Colonic mucosa (tissue), 4 donors: ENCODE measurements around the gene AKT1S1. TPM values are rescaled to one million over a fixed set of nuclear protein-coding genes. Genes with fewer than 3 reads are reported as not detected.

Experiments used
- DNase-seq: peaks from one replicate; pipeline ENCODE4 v3.0.0-alpha.2; 2020
- H3K27ac ChIP-seq: fragments of 200-600 bp; one replicate; pipeline ENCODE4 v1.8.0; 2021
- H3K27me3 ChIP-seq: fragments of 200-600 bp; one replicate; pipeline ENCODE4 v1.8.0; 2021
- H3K36me3 ChIP-seq: fragments of 200-600 bp; one replicate; pipeline ENCODE4 v1.8.0; 2021
- H3K4me1 ChIP-seq: fragments of 200-600 bp; one replicate; pipeline ENCODE4 v1.8.0; 2021; ENCODE audit warnings: mild to moderate bottlenecking
- H3K4me3 ChIP-seq: fragments of 200-600 bp; one replicate; pipeline ENCODE4 v1.8.0; 2021
- H3K9ac ChIP-seq, 2 donors: one replicate each; pipeline ENCODE4 v1.7.0; 2013; ENCODE audit warnings: control low read depth in 2 of 2, low read depth in 2 of 2, low read length in 2 of 2
- H3K9me3 ChIP-seq: fragments of 200-600 bp; one replicate; pipeline ENCODE4 v1.8.0; 2021
- intact Hi-C: fragments of 100-400 bp; cut with DNase I; formaldehyde crosslinking; loops from one replicate; pipeline ENCODE4 v1.14.1; 2022
- total RNA-seq, 2 donors: library from RNA; stranded (reverse); fragmentation: NEBNext Ultra II Directional in 1 of 2; extraction: Animal tissue kit (Norgen Biotek cat#: 25700) in 1 of 2; gene quantifications; one replicate each; pipeline ENCODE4 v1.2.1, GENCODE V29; 2021
- TF ChIP-seq, protein P1 (sequence below): fragments of 200-600 bp; IDR thresholded peaks from one replicate; pipeline ENCODE4 v1.8.0; 2022; ENCODE audit warnings: antibody characterized with exemption, mild to moderate bottlenecking
- donor health status: healthy.
- donor health status: DM: no; HTN: no; CAD: no.
- donor health status: DM: no; HTN: no; CAD: no.

Gene AKT1S1
- total RNA-seq, 2 donors from 2014 or later: 32.7 to 74.9 TPM

DNA sequence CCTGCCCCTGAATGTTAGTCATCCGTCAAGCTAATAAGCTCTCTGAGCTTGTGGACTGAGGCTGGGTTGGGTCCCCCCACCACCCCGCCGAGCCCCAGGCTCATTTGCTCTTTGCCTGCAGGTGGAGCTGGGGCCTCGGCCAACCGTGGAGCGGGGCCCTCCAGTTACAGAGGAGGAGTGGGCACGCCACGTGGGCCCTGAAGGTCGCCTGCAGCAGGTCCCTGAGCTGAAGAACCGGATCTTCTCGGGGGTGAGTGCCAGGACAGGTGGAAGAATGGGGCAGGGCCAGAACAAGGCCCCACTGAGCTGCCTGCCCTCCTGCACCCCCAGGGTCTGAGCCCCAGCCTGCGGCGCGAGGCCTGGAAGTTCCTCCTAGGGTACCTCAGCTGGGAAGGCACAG is 5.5 kb upstream of the AKT1S1 start:
- no peaks in the 10 kb centered on the region for H3K27me3 ChIP-seq
- no peak overlapping the region for H3K27ac ChIP-seq
- H3K36me3 ChIP-seq: peaks cover 20% of the 10 kb centered on the region
- TF ChIP-seq, protein P1, sequence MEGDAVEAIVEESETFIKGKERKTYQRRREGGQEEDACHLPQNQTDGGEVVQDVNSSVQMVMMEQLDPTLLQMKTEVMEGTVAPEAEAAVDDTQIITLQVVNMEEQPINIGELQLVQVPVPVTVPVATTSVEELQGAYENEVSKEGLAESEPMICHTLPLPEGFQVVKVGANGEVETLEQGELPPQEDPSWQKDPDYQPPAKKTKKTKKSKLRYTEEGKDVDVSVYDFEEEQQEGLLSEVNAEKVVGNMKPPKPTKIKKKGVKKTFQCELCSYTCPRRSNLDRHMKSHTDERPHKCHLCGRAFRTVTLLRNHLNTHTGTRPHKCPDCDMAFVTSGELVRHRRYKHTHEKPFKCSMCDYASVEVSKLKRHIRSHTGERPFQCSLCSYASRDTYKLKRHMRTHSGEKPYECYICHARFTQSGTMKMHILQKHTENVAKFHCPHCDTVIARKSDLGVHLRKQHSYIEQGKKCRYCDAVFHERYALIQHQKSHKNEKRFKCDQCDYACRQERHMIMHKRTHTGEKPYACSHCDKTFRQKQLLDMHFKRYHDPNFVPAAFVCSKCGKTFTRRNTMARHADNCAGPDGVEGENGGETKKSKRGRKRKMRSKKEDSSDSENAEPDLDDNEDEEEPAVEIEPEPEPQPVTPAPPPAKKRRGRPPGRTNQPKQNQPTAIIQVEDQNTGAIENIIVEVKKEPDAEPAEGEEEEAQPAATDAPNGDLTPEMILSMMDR: no peak
- peaks cover 4% of the 10 kb centered on the region for H3K4me1 ChIP-seq
- no peak overlapping the region for H3K4me3 ChIP-seq
- no peak for DNase-seq
- H3K9me3 ChIP-seq: no peaks in the 10 kb centered on the region
- H3K9ac ChIP-seq: no peak overlapping the region
- intact Hi-C loops: no loop called here

DNA sequence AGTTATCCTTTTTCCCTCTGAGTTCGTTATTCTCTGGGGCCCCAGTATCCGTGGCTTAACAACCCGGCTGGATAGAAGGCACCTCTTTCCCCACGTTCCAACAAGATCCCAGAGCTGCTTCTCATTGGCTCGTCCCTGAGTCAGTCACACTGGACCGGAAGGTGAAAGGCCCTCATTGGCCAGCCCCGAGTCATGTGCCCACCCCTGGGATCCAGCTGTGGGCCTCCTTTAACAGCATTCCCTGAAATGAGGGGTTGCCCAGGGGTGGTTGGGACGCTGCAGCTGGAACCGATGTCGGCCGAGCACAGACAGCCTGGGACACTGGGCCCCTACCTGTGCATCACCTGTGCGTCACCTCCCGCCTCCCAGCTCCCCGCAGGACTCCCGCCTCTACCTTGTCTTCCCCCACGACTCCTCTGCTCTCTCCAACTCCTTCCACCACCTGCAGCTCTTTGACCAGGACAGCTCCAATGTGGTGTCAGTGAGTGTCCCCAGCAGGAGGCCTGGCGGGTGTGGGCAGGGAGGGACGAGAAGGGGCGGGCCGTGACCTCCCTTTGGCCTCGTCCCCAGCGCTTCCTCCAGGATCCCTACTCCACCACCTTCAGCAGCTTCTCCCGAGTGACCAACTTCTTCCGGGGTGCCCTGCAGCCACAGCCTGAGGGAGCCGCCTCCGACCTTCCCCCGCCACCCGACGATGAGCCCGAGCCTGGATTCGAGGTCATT is 4.7 kb upstream of the AKT1S1 start:
- H3K27me3 ChIP-seq: no peaks in the 10 kb centered on the region
- peaks cover 20% of the 10 kb centered on the region for H3K36me3 ChIP-seq
- peaks cover 4% of the 10 kb centered on the region for H3K4me1 ChIP-seq
- intact Hi-C loops: no loop called here
- no peak overlapping the region for H3K9ac ChIP-seq
- H3K9me3 ChIP-seq: no peaks in the 10 kb centered on the region
- H3K27ac ChIP-seq: no peak overlapping the region
- DNase-seq: peak; percentile 22
- no peak overlapping the region for H3K4me3 ChIP-seq
- TF ChIP-seq, protein P1: no peak

DNA sequence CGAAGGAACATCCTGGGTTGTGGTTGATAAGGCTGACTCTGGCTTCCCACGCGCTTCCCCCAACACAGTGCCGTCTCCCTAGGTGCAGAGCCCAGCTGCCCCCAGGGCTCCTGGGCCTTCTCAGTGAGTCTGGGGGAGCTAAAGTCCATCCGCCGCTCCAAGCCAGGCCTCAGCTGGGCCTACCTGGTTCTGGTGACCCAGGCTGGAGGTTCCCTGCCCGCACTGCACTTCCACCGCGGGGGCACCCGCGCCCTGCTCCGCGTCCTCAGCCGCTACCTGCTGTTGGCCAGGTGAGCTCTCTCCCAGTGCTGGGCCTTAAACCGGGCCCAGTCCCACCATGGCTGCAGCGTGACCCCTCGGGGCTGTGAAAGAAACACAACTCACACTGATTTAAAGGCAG is 4.0 kb upstream of the AKT1S1 start:
- H3K4me3 ChIP-seq: no peak overlapping the region
- no peaks in the 10 kb centered on the region for H3K9me3 ChIP-seq
- no peak overlapping the region for H3K9ac ChIP-seq
- no peak overlapping the region for H3K27ac ChIP-seq
- no peak for DNase-seq
- H3K4me1 ChIP-seq: peaks cover 4% of the 10 kb centered on the region
- TF ChIP-seq, protein P1: no peak
- H3K27me3 ChIP-seq: no peaks in the 10 kb centered on the region
- intact Hi-C loops: no loop called here
- H3K36me3 ChIP-seq: peaks cover 20% of the 10 kb centered on the region

DNA sequence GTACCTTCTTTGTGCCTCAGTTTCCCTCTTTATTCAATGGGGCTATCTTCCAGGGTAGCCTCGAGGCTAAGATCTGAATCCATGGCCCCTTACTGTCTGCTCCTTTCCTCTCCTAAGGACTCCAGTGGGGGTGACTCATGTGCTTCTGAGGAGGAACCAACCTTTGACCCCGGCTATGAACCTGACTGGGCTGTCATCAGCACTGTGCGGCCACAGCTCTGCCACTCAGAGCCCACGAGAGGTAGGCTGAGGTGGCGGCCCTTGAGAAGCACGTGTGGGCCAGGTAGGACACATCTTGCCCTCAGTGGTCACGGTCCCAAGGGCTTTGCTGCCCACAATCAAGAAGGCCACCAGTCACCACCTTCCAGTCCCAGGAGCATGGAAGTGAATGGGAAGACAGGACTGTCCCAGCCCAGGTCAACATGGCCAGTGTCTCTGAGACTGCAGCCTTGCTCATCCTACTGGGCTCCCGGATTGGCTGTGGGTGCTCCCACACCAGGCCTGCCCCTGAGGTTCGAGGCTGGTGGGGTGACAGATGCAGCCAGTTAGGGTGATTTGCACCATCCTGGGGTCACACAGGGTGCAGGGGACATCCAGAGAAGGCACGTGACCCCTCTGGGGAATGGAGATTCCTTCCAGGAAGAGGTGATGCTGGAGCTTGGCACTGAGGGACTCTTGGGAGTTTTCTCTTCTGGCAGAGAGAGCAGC is 3.2 kb upstream of the AKT1S1 start:
- Histone ChIP-seq H3K27ac (no peak overlapping the region), H3K9me3 (no peaks in the 10 kb centered on the region), H3K9ac (no peak overlapping the region), H3K4me1 (peaks cover 4% of the 10 kb centered on the region), H3K4me3 (no peak overlapping the region), H3K36me3 (peaks cover 20% of the 10 kb centered on the region), H3K27me3 (no peaks in the 10 kb centered on the region)
- DNase-seq: peak; percentile 19
- TF ChIP-seq, protein P1: no peak
- intact Hi-C loops: no loop called here

DNA sequence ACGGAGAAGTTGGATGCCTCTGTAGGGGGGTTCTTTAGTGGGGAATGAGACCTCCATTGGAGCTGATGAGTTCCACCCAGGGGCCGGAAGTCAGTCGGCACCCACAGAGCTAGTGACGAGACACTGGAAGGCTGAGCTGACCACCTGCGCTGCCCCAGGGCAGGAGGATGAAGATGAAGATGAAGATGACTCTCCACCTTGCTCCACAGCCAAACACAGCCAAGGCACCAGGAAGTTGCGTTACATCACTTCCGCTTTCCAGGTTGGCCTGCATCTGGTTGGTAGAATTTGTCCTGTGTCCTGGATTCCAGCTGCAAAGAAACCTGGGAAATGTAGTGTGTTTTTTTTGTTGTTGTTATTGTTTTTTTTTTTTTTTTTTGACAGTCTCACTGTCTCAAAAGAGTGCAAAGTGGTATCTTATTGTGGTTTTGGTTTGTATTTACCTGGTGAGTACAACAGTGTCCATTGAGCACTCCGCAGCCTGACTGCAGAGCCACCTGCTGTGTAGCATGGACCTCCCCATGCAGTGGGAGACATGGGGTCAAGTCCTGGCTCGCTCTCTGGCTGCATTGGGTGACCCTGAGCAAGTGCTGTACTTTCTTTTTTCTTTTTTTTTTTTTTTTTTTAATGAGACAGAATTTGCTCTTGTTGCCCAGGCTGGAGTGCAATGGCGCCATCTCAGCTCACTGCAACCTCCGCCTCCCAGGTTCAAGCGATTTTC is 2.2 kb upstream of the AKT1S1 start:
- peak; percentile 27 for DNase-seq
- Histone ChIP-seq H3K36me3 (peaks cover 20% of the 10 kb centered on the region), H3K27ac (no peak overlapping the region), H3K9me3 (no peaks in the 10 kb centered on the region), H3K4me3 (no peak overlapping the region), H3K9ac (no peak overlapping the region), H3K4me1 (peaks cover 4% of the 10 kb centered on the region), H3K27me3 (no peaks in the 10 kb centered on the region)
- intact Hi-C loops: no loop called here
- TF ChIP-seq, protein P1: no peak
